ENCODE measurements around the gene TRPC1.

TRPC1 gene

GRCh38 chr3:142716102-142716501 lies 7.7 kb upstream of the TRPC1 start:
- Histone ChIP-seq H3K4me1 (no peaks in the 10 kb centered on the region), H3K27me3 (no peaks in the 10 kb centered on the region), H3K9me3 (no peaks in the 10 kb centered on the region), H3K4me3 (ENCODE audit: low read depth, low read length) (no peak overlapping the region), H3K36me3 (no peaks in the 10 kb centered on the region)
- TF ChIP-seq CTCF (IDR thresholded peaks at IDR 0.05; ENCODE audit: low read depth, low read length) = no peak
- no peak for DNase-seq

GRCh38 chr3:142723665-142723967 lies 218 bp upstream of the TRPC1 start:
- no peaks in the 10 kb centered on the region for H3K27me3 ChIP-seq
- H3K4me3 ChIP-seq (ENCODE audit: low read depth, low read length) = peak overlapping the region; percentile 99
- H3K9me3 ChIP-seq = no peaks in the 10 kb centered on the region
- no peaks in the 10 kb centered on the region for H3K36me3 ChIP-seq
- no peak for TF ChIP-seq CTCF (IDR thresholded peaks at IDR 0.05; ENCODE audit: low read depth, low read length)
- H3K4me1 ChIP-seq = no peaks in the 10 kb centered on the region; the same call in 1 of the 2 replicates
- DNase-seq = no peak

- no peaks in the 10 kb centered on the region for H3K27me3 ChIP-seq
- no peaks in the 10 kb centered on the region; the same call in 1 of the 2 replicates for H3K4me1 ChIP-seq
- DNase-seq = peak; percentile 61
- H3K4me3 ChIP-seq (ENCODE audit: low read depth, low read length) = peak overlapping the region; percentile 99
- H3K36me3 ChIP-seq = no peaks in the 10 kb centered on the region
- no peak for TF ChIP-seq CTCF (IDR thresholded peaks at IDR 0.05; ENCODE audit: low read depth, low read length)
- H3K9me3 ChIP-seq = no peaks in the 10 kb centered on the region
These were observed 985 bp downstream of the TRPC1 start for GRCh38 chr3:142724682-142725356.

- Histone ChIP-seq H3K36me3 (no peaks in the 10 kb centered on the region), H3K4me3 (ENCODE audit: low read depth, low read length) (peak overlapping the region; percentile 99), H3K4me1 (no peaks in the 10 kb centered on the region; the same call in 1 of the 2 replicates), H3K9me3 (no peaks in the 10 kb centered on the region), H3K27me3 (no peaks in the 10 kb centered on the region)
- no peak for TF ChIP-seq CTCF (IDR thresholded peaks at IDR 0.05; ENCODE audit: low read depth, low read length)
- no peak for DNase-seq
These were observed 1.5 kb downstream of the TRPC1 start for GRCh38 chr3:142725357-142725739.

- Histone ChIP-seq H3K4me1 (no peaks in the 10 kb centered on the region; the same call in 1 of the 2 replicates), H3K4me3 (ENCODE audit: low read depth, low read length) (peak overlapping the region; percentile 99)
- no peak for TF ChIP-seq CTCF (IDR thresholded peaks at IDR 0.05; ENCODE audit: low read depth, low read length)
These were observed 2.2 kb downstream of the TRPC1 start for GRCh38 chr3:142726017-142726416.

GRCh38 chr3:142732066-142732465 lies 8.2 kb downstream of the TRPC1 start:
- no peak overlapping the region for H3K4me3 ChIP-seq (ENCODE audit: low read depth, low read length)
- no peaks in the 10 kb centered on the region for H3K36me3 ChIP-seq
- TF ChIP-seq CTCF (IDR thresholded peaks at IDR 0.05; ENCODE audit: low read depth, low read length) = no peak
- no peak for DNase-seq
- H3K27me3 ChIP-seq = no peaks in the 10 kb centered on the region
- H3K4me1 ChIP-seq = peaks cover 6% of the 10 kb centered on the region
- H3K9me3 ChIP-seq = no peaks in the 10 kb centered on the region

More at GRCh38 chr3:142726017-142726416, 2.2 kb downstream of the TRPC1 start:
- no peaks in the 10 kb centered on the region for H3K27me3 ChIP-seq
- no peaks in the 10 kb centered on the region for H3K9me3 ChIP-seq
- no peaks in the 10 kb centered on the region for H3K36me3 ChIP-seq
- no peak for DNase-seq

Measured in BE2C (cell line).